Ovary (tissue), 3 donors: Measurements from ENCODE around the gene CALHM3.

Experiments used
- CTCF ChIP-seq, 3 donors: fragments of 450-650 bp in 2 of 3; fragments of 200-600 bp in 1 of 3; IDR thresholded peaks; one replicate each; pipeline versions ENCODE4 v1.5.1 to v1.8.0; 2016 to 2022; ENCODE audit warnings: antibody characterized with exemption in 3 of 3, mild to moderate bottlenecking in 1 of 3
- POLR2A ChIP-seq: fragments of 450-650 bp; IDR thresholded peaks from one replicate; pipeline ENCODE4 v1.6.1; 2017; ENCODE audit warnings: antibody characterized with exemption, mild to moderate bottlenecking, moderate library complexity
- donor health status: DM: no; HTN: no; CAD: no.

- no peak for TF ChIP-seq CTCF (IDR thresholded peaks at IDR 0.05)
- no peak for TF ChIP-seq POLR2A
Measured at GRCh38 chr10:103440416-103440815, 38.6 kb downstream of the CALHM3 start.
